ENCODE results near the gene C5orf63. TPM values are rescaled to one million over a fixed set of nuclear protein-coding genes. Genes with fewer than 3 reads are reported as not detected.

C5orf63 gene
- total RNA-seq, 2 experiments from 2014 or later: 6.4 to 6.5 TPM

DNA sequence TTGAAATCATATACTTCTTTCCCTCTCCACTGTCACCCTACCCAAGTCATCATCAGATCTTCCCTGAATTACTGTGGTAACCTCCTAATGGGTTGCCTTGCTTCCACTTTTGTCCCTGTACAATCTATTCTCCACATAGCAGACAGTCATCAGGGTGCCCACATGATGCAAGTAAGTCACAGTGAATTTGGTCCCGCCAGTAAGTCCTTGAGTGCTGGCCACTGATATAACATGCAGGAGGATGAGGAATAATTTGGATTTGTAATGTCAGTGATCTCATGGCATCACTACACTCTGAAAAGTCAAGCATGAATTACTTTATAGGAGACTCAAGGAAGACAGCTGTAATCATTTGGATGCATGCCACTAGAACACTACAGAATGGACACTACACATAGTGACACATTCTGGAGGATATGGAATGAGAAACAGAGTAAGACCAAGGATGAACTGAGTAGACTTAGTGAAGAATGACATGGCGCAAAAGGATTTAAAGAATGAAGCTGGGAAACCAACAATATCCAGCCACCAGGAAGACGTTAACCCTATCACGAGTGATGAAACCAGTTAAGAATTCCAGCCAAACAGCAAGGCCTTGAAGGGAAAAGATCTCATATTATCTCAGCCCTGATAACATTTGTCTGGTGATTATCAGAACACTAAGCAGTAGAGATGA lies 71.5 kb downstream of the C5orf63 start:
- ChIA-PET POLR2A (no interaction called here), CTCF (no interaction called here)
- no peaks in the 10 kb centered on the region for H3K9me3 Mint-ChIP-seq (ENCODE audit: insufficient read depth)
- no peak for DNase-seq
- no peaks in the 10 kb centered on the region for H3K36me3 Mint-ChIP-seq (ENCODE audit: low read depth)
- ATAC-seq: no peak
- H3K4me1 Mint-ChIP-seq (ENCODE audit: low read depth): no peaks in the 10 kb centered on the region
- H3K4me3 Mint-ChIP-seq: no peak overlapping the region
- H3K27ac Mint-ChIP-seq: no peak overlapping the region
- H3K27me3 Mint-ChIP-seq (ENCODE audit: low read depth): no peaks in the 10 kb centered on the region

Other genes with a start within 250 kb of the C5orf63 start
- gene MARCHF3, start 42.9 kb downstream of the C5orf63 start, total RNA-seq: 1 to 10 TPM; 2.0 to 2.4 TPM
- not detected for gene MEGF10, start 217.3 kb upstream of the C5orf63 start, total RNA-seq